22Rv1 (cell line): ENCODE results near the gene ZNF83.

Experiments
- CTCF ChIP-seq: fragments of 450-650 bp; IDR thresholded peaks from 2 replicates; pipeline ENCODE4 v1.5.1; 2017; ENCODE audit warnings: mild to moderate bottlenecking
- ZFX ChIP-seq: fragments of 450-650 bp; IDR thresholded peaks from 2 replicates; pipeline ENCODE4 v1.6.1; 2017; ENCODE audit warnings: antibody characterized with exemption, borderline replicate concordance

GRCh38 chr19:52592301-52592700, 45.9 kb downstream of the ZNF83 start:
- TF ChIP-seq CTCF (no peak), ZFX (no peak)
